NCI-H526 treated with DMSO at 0.1 percent for 48 hours (cell line): Measurements from ENCODE around the gene SLC38A5.
"Not testable (repeated sequence)": the region's sequence is repeated elsewhere in the genome, so short reads cannot be mapped to it uniquely, and the experiment has no call there.

ENCODE experiments used
- DNase-seq: peaks from one replicate; lab custom pipeline; 2025; lab: John Stamatoyannopoulos, UW

Gene SLC38A5

DNA sequence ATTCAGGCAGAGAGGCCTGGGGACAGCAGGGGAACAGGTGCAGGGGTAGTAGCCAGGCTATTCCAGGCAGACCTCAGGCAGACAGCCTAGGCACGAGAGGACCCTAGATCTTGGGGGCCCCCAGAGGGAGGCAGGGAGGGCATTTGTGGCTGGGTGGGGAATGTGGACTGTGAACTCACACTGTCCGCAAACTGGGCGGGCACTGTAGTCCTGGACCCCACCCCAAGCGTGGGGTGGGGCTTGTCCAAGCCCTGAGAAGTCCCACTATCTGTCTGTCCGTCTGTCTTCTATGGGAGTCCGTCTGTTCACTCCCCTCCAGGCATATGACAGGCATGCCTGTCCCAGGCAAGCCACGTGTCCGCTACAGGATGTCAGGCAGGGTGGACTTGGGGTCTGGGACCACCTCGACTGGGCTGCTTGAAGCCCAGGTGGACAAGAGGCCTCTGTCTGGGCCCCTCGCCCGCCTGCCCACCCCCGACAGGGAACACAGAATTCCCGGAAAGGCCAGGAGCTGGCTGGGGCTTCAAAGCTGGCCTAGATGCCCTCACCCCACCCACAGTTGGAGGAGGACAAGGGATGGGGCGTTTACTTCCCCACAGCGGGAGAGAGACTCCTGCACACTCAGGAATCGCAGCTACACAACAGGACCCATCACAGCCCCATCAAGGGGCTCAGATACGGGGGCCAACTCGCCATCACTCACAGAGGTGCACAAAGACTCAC is at the start of gene SLC38A5:
Gene SLC38A5, minus strand, starts transcription at position 151 of the 723 bp plus-strand sequence. CDS start 2,336 bp downstream, outside the sequence.
- DNase-seq: no peak

DNA sequence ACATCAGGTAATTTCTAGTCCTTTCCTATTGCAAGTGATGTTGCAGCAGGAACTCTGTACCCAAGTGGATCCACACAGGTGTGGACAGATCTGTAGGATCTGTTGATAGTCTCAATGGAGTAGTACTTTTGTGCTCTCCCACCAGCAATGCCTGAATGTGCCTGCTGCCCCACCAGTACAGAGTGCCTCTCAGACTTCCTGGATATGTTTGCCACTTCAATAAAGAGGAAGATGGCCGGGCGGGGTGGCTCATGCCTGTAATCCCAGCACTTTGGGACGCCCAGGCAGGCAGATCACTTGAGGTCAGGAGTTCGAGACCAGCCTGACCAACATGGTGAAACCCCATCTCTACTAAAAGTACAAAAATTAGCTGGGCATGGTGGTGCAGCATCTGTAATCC is 49.4 kb upstream of the SLC38A5 start:
- DNase-seq: not testable (repeated sequence)

DNA sequence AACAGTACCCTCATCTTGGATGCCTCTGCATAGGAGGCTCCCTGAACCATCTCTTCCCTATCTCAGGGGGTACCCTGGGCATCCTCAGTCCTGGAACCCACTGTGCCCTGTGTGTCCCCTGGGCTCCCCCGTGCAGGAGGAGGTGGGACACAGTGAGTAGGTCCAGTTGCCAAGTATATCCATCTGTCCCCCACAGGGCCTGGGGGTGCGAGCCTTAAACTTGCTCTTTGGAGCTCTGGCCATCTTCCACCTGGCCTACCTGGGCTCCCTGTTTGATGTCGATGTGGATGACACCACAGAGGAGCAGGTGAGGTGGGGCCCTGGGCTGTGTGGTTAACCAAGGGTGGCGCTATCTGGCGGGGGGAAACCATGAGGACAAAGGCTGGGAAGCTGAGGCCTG is 46.9 kb upstream of the SLC38A5 start:
- no peak for DNase-seq

DNA sequence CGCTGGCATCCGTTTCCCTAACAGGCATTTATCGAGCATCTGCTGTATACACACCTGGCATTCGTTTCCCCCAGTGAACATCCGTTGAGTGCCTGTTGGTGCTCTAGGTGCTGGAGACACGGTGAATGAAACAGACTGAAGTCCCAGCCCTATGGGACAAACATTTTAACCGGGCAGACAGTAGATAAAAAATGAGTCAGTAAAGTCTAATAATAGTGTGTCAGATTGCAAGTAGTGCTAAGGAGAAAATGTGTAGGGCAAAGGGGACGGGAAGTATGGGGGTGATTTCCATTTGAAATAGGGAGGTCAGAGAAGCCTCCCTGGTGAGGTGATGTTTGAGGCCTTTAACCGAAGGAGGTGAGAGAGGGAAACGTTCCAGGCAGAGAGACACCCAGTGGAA is 46.2 kb upstream of the SLC38A5 start:
- no peak for DNase-seq

DNA sequence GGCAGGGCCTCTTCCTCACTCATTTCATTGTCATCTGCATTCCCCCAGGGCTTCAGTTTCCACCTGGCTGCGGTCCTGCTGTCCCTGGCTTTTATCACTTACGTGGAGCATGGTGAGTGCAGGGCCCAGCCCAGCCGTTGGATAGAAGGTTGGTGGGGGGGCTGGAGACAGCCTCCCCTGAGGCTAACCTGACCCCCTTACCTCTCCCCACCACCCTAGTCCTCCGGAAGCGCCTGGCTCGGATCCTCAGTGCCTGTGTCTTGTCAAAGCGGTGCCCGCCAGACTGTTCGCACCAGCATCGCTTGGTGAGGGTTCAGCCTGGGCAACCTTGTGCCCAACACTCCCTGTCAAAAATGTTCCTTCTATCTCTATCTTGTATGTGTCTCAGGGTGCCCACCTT is 45.8 kb upstream of the SLC38A5 start:
- no peak for DNase-seq

DNA sequence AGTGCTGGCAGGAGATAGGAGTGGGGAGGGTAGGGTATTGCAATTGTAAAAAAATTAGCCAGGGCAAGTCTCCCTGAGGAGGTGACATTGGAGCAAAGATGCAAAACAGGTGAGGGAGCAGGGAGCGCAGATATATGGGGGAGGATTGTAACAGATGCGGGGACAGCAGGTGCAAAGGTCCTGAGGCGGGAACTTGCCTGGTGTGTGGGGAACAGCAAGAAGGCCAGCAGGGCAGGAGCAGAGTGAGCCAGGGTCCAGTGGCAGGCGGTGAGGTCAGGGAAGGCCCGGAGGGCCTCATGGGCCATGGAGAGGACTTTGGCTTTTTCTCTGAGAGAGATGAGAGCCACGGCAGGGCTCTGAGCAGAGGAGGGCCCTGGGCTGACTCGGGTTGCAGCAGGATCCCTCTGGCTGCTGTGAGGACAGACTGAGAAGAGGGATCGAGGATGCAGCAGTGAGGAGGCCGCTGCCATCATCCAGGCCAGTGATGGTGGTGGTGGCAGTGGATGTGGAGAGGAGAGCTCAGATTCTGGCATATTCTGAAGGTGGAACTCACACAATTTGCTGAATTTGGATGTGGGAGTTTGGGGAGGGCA is 44.9 kb upstream of the SLC38A5 start:
- DNase-seq: peak; percentile 14

DNA sequence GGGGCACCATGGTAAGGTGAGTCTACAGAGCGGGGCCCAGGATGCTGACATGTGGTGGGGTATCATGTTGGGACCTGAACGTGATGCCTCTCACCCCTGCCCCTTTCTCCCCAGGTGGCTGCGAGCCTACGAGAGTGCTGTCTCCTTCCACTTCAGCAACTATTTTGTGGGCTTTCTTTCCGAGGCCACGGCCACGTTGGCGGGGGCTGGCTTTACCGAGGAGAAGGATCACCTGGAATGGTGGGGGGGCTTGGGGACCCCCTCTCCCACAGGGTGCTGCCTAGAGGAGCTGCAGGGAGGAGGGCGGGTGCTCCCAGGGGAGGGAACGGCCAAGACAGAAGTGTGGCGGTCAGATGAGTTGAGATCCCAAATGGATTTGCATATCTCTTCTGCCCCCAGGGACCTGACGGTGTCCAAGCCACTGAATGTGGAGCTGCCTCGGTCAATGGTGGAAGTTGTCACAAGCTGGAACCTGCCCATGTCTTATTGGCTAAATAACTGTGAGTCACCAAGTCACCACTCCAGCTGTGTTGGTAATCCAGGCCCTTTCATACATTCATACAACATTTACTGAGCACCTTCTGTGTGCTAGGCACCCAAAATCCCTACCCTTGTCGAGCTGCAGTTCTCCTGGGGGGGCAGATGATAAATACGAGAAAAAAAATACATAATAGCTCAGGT is 44.2 kb upstream of the SLC38A5 start:
- DNase-seq: peak; percentile 26

DNA sequence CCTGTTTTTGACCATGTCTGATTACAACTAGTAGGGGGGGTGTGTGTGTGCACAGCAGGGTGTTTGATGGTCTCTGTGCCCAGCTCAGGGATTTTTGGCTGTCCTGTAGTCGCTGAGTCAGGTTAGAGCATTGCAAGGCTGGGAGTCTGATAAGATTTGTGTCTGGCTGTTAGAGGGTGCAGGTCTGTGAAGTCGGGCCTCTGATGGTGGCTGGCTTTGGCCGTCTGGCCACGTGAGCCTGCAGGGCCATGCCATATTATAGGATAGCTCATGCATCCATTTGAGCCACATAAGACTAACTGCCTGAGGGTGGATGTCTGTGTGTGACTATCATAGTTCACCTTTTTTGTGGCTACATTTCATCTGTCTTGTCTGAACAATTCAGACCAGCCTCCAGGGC is 43.6 kb upstream of the SLC38A5 start:
- DNase-seq: no peak

DNA sequence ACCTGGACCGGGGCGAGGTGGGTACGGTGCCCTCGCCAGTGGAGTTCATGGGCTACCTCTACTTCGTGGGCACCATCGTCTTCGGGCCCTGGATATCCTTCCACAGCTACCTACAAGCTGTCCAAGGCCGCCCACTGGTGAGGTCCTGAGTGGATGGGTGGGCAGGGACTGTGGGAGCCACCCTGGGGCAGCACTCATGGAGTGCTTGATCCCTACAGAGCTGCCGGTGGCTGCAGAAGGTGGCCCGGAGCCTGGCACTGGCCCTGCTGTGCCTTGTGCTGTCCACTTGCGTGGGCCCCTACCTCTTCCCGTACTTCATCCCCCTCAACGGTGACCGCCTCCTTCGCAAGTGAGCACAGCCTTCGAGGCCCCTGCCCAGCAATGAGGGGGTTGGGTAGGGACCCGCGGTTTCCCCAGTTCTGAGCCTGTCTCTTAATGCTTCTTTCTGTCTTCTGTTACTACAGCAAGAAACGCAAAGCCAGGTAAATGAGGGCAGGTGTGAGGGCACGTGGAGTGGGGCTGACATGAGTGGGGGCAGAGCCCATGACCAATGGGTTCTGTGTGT is 42.4 kb upstream of the SLC38A5 start:
- no peak for DNase-seq

DNA sequence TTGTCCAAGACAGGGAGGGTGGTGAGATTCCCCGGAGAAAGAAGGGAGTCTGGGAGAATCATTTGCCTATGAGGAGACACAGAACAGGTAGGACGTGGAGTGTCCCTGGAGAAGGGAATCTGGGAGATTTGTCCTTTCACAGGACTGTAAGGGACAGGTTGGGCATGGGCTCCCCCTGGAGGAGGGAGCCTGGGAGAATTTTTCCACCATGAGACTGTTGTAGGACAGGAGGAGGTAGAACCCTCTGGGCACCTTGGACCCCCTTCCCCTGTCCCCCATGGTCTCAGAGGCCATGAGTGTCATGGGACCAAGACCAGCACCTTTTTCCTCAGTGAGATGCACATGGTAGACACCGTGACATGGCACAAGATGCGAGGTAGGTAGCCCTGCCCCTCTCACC is 41.5 kb upstream of the SLC38A5 start:
- no peak for DNase-seq

DNA sequence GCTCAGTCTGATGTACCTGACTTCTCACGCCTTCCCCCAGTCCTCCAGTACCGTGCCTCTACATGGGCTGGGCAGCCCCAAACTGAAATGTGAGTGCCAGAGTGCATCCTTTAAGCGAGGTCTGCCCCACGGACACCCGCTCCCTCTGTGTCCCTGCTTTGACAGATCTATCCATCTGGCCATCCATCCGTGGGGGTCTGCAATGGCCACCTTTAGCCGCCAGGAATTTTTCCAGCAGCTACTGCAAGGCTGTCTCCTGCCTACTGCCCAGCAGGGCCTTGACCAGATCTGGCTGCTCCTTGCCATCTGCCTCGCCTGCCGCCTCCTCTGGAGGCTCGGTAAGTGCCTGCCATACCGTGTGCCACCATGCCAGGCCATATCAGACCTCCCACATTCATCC is 39.6 kb upstream of the SLC38A5 start:
- DNase-seq: no peak

DNA sequence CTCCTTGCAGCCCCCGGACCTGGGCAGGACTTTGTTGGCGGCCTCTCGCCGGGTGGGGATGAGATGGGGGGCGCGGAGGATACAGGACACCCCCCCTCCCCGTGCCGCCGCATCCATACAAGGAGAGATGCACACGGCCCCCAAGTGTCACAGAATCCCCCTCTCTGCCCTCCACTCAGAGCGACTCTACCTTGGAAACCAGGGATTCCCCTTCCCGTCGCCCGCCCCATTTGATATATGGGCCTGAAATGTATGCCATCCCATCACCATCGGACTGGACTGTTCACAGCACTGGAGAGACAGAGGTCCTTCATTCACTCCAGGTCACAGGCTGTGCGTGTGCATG is 39.2 kb upstream of the SLC38A5 start:
- DNase-seq: no peak

DNA sequence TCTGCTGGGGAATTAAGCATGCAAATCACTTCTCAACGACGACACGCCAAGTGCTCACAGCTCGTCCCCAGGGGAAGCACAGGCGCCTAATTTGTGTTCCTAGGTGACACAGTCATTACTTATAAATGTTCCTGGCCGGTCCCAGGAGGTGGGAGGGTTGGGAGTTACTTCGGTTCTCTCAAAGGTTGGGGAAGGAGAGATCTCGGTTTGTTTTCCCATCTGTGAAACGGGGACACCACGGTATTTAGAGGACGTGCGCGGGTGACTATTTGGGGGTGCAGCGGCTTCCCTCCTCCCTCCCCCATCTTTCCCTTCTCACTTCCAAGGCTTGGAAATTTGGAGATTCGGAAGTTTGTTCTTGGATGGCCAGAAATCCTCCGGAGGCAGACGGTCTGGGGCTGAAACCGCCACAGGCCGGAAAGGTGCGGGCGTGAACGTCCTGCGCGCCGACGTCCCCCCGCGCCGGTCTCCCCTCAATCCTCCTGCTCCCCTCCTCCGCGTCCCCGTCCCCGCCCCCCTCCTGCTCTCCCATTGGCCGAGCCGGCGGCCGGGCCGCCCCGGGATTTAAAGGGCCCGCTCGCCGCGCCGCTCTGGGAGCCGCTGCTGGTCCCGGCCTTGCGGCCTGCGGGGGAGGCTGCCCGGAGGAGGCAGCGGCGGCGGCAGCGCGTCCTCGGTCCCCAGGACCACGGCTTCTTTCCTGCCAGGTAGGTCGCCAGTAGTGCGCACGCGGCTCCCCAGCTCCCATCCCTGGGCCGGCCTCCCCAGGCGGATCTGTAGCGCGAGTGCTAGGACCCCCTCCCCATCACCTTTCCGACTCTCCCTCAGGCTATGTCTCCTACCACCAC is 38.6 kb upstream of the SLC38A5 start, which contains the start of gene PORCN:
Gene PORCN, plus strand, starts transcription at position 593 of the 845 bp plus-strand sequence. CDS start 829 bp downstream, outside the sequence.
- DNase-seq: peak; percentile 45

DNA sequence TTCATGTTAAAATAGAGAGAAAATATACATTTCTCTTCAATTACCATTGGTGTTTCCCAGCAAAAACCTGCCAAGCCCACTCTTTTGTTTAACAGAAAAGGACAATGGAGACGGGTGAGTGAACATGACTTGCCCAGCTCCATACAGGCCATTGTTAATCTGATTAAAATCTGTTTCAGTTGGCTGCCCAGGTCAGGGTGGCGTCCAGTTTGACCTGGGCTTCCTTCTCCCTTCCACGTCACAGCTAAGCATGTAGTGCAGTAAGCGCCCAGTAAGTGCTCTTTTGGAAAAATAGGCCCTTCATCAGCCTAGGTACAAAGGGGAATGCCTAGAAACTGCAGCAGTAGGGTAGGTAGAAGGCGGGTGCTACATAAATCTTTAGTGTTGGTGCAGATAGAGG is 37.2 kb upstream of the SLC38A5 start:
- DNase-seq: no peak

DNA sequence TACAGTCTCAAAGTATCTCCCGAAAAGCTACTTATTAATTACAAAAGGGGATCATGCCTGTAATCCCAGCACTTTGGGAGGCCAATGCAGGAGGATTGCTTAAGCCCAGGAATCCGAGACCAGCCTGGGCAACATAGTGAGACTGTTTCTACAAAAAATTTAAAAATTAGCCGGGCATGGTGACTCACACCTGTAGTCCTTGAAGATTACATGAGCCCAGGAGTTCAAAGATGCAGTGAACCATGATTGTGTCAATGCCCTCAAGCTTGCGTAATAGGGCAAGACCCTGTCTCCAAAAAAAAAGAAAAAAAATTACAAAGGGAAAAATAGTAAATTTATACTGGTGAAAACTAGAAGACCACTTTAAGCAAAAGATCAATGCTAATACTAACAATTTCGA is 35.4 kb upstream of the SLC38A5 start:
- DNase-seq: no peak

DNA sequence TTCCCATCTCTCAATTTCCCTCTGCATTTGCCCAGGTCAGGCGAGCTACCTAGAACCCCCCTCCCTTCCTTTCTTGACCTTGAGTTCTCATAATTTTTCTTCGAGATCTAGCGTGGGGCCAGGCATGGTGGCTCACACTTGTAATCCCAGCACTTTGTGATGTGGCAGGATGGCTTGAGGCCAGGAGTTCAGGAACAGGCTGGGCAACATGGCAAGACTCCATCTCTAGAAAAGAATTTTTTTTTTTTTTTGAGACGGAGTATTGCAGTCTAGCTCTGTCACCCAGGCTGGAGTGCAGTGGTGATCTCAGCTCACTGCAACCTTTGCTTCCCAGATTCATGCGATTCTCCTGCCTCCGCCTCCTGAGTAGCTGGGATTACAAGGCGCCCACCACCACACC is 34.2 kb upstream of the SLC38A5 start:
- no peak for DNase-seq

DNA sequence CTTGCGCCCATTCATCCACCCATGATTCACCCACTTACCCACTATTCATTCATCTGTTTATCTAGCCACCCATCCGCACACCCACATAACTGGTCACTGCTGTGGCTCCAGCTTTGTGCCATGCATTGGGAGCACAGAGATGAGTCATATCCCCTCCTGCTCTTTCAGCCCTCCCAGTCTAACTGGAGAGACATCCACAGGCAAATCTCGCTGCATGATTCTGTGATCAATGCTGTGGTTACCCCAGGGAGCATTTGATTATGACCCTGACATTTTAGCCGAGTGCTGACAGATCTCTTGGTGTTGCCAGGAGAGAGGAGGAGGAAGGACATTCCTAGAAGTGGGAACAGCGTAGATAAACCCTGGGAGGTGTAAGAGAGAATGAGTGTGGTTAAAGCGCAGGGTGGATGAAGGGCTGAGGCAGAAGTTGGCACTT is 28.3 kb upstream of the SLC38A5 start:
- DNase-seq: no peak

DNA sequence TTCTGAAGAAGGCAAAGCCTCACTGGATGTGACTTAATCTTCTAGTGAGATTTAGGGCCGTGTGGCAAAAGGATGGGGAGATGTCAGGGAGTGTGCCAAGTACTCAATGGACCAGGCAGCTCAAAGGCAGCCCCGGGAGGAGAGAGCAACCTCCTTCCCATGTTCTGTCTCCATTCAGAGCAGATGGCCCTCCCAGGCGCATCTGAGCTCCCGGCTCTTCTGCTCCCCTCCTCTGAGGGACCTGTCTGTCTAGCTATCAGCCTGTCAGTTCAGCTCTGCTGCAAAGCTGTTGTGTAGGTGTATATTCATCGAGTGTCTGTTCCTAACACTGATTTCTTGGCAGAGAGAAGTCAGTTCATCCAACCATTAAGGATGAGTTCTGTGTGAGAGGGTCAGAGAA is 27.8 kb upstream of the SLC38A5 start:
- DNase-seq: no peak

DNA sequence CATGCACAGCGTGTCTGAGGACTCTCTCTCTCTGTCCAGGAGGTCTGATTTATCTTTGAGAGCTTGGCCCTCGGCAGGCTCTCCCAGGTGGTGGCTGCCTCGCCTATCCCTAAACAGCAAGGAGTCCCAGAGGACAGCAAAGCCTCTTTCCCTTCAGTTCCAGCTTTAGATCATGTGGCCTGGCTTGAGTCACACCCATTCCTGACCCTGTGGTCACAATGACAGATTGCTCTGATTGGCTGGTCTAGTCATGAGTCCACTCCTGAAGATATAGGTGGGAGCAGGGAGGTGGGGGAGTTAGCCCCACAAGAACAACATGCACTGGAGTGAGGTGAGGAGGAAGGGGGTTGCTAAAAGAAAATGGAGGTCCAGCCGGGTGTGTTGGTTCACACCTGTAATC is 26.6 kb upstream of the SLC38A5 start:
- no peak for DNase-seq

DNA sequence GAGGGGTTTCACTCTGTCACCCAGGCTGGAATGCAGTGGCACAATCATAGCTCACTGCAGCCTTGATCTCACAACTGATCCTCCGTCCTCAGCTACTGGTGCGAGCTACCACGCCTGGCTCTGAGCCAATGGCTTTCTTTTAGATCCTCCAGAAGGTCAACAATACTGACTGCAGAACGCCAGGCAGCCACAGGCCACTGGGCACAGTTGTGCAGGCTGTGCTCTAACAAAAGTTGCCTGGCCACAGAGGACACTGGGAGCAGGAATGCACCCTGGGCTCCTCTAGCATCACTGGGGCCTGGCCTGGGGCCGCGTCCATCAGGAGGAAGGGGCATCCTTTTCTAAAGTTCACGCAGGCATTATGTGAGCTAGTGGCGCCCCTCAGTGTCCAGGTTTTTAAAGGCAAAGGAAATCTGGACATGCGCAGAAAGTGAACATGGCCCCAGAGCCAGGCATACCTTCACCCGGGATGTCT is 23.9 kb upstream of the SLC38A5 start:
- no peak for DNase-seq

DNA sequence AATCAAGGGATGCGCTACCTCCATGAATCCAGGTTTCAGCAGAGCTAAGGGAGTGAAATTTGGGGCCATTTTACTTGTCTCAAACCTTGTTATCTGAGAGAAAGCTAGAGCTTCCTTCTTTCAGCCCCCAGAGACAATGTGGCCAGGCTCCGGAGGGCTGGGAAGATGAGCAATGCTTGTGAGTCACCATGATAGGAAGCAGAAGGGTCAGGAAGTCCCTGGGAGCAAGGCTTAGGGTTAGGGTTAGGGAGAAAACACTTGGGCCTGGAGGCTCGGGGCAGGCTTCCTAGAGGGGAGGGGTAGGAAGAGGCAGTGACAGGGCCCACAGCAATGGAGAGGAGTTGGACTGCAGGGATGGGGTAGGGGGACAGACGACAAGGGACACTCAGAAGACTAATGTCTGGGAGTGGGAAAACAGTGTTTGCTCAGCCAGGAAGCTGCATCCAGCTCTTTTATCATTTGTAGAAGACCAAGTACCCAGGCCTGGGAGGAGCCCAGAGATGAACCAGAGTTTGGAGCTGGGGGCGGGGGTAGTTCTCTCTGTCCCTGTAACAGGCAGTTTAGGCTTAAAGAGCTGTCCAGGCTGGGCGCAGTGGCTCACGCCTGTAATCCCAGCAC is 22.3 kb upstream of the SLC38A5 start:
- DNase-seq: no peak
